Esophagus squamous epithelium (tissue), 5 donors: Measurements from ENCODE around the gene APOA4. TPM values are rescaled to one million over a fixed set of nuclear protein-coding genes. Genes with fewer than 3 reads are reported as not detected.

Experiments used
- DNase-seq: peaks from one replicate; lab custom pipeline; 2025; lab: John Stamatoyannopoulos, UW
- H3K27ac ChIP-seq, 4 donors: fragments of 200-600 bp; sonication (generic); one replicate each; pipeline ENCODE4 v1.5.1; 2016 to 2019; ENCODE audit warnings: mild to moderate bottlenecking in 1 of 4
- H3K27me3 ChIP-seq, 4 donors: fragments of 200-600 bp; sonication (generic); 1 replicate in 3 of 4; 2 replicates in 1 of 4; pipeline versions ENCODE4 v1.5.1 to v1.6.0; 2017 to 2021; ENCODE audit warnings: antibody characterized with exemption in 1 of 4
- H3K36me3 ChIP-seq, 3 donors: fragments of 200-600 bp; sonication (generic); one replicate each; pipeline ENCODE4 v1.5.1; 2016 to 2019
- H3K4me1 ChIP-seq, 3 donors: fragments of 200-600 bp; sonication (generic); one replicate each; pipeline ENCODE4 v1.5.1; 2017 to 2019
- H3K4me3 ChIP-seq, 4 donors: fragments of 200-600 bp; sonication (generic); 1 replicate in 3 of 4; 2 replicates in 1 of 4; pipeline ENCODE4 v1.5.1; 2016 to 2019; ENCODE audit warnings: mild to moderate bottlenecking in 2 of 4, moderate library complexity in 1 of 4
- H3K9me3 ChIP-seq, 3 donors: fragments of 200-600 bp; sonication (generic); one replicate each; pipeline ENCODE4 v1.5.1; 2016 to 2019
- POLR2A ChIP-seq, 4 donors: fragments of 450-650 bp; IDR thresholded peaks; one replicate each; pipeline ENCODE4 v1.6.1; 2017; ENCODE audit warnings: antibody characterized with exemption in 4 of 4, mild to moderate bottlenecking in 4 of 4, moderate library complexity in 3 of 4
- WGBS, 2 donors: methylation state at CpG; one replicate each; pipeline ENCODE4 v1.1.5; 2018; 5-methylcytosine and 5-hydroxymethylcytosine counted together
- intact Hi-C: fragments of 100-400 bp; cut with DNase I; formaldehyde crosslinking; loops from one replicate; pipeline ENCODE4 v1.15.0; 2022
- total RNA-seq, 4 donors: library from RNA; depleted of rRNA; stranded (reverse); fragments of >200 nt; gene quantifications; one replicate each; pipeline ENCODE4 v1.1.0, GENCODE V29; 2016
- TF ChIP-seq, protein P1 (sequence below), 6 experiments: fragments of 450-650 bp in 4 of 6; fragments of 200-600 bp in 2 of 6; sonication (generic) in 2 of 6; IDR thresholded peaks; one replicate each; pipeline ENCODE4 v1.5.1; 2016 to 2019; ENCODE audit warnings: antibody characterized with exemption in 6 of 6, mild to moderate bottlenecking in 4 of 6, moderate library complexity in 4 of 6
- donor health status: DM: yes; HTN: yes; CAD: no.

Gene APOA4
- total RNA-seq, 4 donors from 2014 or later: not detected

GRCh38 chr11:116787786-116788486 lies 35.2 kb downstream of the APOA4 start, which contains the start of gene ZPR1:
ZPR1 (minus strand) TSS chr11:116788023; CDS start chr11:116787990, 33 bp downstream.
- Histone ChIP-seq H3K9me3 (no peaks in the 10 kb centered on the region), H3K4me1 (peaks cover 16 to 35% (median 16%) of the 10 kb centered on the region in 3 donors), H3K4me3 (peak within 1 kb of the TSS; percentile 78 to 87 (median 82)), H3K27ac (peak within 1 kb of the TSS; percentile 88 to 93 (median 91)), H3K36me3 (peaks cover 9 to 38% (median 29%) of the 10 kb centered on the region in 3 donors), H3K27me3 (peaks cover 0 to 11% (median 0%) of the 10 kb centered on the region in 4 donors)
- 1 to 2% methylated on average over 22 to 33 of the region's 56 CpGs for WGBS, 2 donors
- intact Hi-C loops: no loop called here
- peak; percentile 39 for DNase-seq
- TF ChIP-seq, protein P1, sequence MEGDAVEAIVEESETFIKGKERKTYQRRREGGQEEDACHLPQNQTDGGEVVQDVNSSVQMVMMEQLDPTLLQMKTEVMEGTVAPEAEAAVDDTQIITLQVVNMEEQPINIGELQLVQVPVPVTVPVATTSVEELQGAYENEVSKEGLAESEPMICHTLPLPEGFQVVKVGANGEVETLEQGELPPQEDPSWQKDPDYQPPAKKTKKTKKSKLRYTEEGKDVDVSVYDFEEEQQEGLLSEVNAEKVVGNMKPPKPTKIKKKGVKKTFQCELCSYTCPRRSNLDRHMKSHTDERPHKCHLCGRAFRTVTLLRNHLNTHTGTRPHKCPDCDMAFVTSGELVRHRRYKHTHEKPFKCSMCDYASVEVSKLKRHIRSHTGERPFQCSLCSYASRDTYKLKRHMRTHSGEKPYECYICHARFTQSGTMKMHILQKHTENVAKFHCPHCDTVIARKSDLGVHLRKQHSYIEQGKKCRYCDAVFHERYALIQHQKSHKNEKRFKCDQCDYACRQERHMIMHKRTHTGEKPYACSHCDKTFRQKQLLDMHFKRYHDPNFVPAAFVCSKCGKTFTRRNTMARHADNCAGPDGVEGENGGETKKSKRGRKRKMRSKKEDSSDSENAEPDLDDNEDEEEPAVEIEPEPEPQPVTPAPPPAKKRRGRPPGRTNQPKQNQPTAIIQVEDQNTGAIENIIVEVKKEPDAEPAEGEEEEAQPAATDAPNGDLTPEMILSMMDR (IDR thresholded peaks at IDR 0.05): no peak
- TF ChIP-seq POLR2A (IDR thresholded peaks at IDR 0.05): peak in 3 of 4 donors; percentile 10 to 72 (median 63)

DNA sequence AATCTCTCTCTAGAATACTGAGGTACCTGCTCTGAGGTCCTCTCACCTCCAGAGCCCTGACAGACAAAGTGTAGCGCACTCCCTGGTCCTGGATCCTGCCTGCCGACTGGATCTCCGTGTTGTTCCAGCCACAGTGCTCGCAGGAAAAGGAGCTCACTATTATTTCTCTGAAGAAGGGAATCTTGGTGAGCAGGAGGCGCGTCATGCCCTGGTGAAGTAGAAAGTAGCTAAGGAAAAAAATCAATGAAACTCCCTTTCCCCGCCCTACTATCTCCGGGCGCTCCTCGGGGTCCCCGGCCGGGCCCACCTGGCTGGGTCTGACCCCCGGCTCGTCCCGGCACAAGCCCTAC lies 35.7 kb downstream of the APOA4 start:
- Histone ChIP-seq H3K9me3 (no peaks in the 10 kb centered on the region), H3K36me3 (peaks cover 9 to 43% (median 32%) of the 10 kb centered on the region in 3 donors), H3K4me3 (peak overlapping the region; percentile 78 to 87 (median 82)), H3K27ac (peak overlapping the region; percentile 88 to 93 (median 91)), H3K4me1 (peaks cover 16 to 35% (median 16%) of the 10 kb centered on the region in 3 donors), H3K27me3 (peaks cover 0 to 11% (median 0%) of the 10 kb centered on the region in 4 donors)
- no peak for TF ChIP-seq POLR2A (IDR thresholded peaks at IDR 0.05)
- TF ChIP-seq, protein P1 (IDR thresholded peaks at IDR 0.05): no peak
- DNase-seq: no peak
- 0% methylated on average over 5 of the region's 15 CpGs; no CpG with 5 or more reads in 1 of the 2 donors for WGBS, 2 donors
- intact Hi-C loops: no loop called here

GRCh38 chr11:116786966-116787365 lies 36.1 kb downstream of the APOA4 start:
- Histone ChIP-seq H3K36me3 (peaks cover 9 to 48% (median 36%) of the 10 kb centered on the region in 3 donors), H3K4me1 (peaks cover 16 to 35% (median 16%) of the 10 kb centered on the region in 3 donors), H3K27ac (peak overlapping the region; percentile 88 to 93 (median 91)), H3K9me3 (no peaks in the 10 kb centered on the region), H3K27me3 (peaks cover 0 to 11% (median 0%) of the 10 kb centered on the region in 4 donors), H3K4me3 (peak overlapping the region; percentile 78 to 87 (median 82))
- intact Hi-C loops: no loop called here
- DNase-seq: no peak
- TF ChIP-seq, protein P1 (IDR thresholded peaks at IDR 0.05): no peak
- no peak for TF ChIP-seq POLR2A (IDR thresholded peaks at IDR 0.05)
- WGBS, 2 donors: 44 to 51% methylated on average over 5 of the region's 5 CpGs

DNA sequence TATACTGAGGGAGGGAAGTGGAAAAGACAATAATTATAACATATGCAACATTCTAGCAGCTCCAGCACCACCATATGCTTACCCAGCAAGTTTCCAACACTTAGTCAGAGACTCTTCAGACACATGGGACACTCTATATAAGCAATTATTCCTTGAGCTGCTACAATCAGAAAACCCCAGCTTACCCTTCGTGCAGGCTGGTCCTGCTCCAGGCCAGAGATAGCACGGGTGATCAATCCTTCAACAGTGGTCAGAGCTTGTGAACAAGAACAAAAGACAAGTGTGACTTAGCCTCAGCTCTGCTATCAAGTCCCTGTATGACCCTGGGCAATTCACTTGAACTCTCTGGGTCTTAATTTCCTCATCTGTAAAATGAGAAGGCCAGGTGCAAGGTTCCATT lies 36.8 kb downstream of the APOA4 start:
- peaks cover 12 to 29% (median 14%) of the 10 kb centered on the region in 3 donors for H3K4me1 ChIP-seq
- H3K36me3 ChIP-seq: peaks cover 9 to 54% (median 38%) of the 10 kb centered on the region in 3 donors
- no peaks in the 10 kb centered on the region for H3K9me3 ChIP-seq
- no peak for TF ChIP-seq POLR2A (IDR thresholded peaks at IDR 0.05)
- TF ChIP-seq, protein P1 (IDR thresholded peaks at IDR 0.05): no peak
- no peak for DNase-seq
- no peak overlapping the region for H3K27ac ChIP-seq
- intact Hi-C loops: no loop called here
- H3K4me3 ChIP-seq: no peak overlapping the region
- H3K27me3 ChIP-seq: peaks cover 0 to 11% (median 0%) of the 10 kb centered on the region in 4 donors
- 86 to 93% methylated on average over 1 to 2 of the region's 2 CpGs for WGBS, 2 donors

DNA sequence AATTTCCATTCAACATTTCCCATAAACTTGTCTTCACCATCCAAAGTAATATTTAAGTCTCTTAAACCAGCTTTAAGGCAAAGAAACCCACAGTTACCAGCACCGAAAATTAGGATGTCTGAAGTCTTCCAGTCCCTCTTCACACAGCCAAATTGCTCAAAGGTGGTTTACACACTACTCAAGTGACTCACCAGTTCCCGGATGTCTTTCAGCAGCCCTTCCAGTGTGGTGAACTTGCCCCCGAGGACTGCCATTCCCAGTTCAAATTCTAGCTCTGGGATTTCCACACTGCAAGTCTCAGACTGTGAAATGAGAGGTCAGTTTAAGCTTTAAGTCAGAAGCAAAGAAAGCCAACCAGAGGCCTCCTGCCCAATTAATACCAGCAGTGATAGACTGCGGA lies 40.4 kb downstream of the APOA4 start:
- H3K4me3 ChIP-seq: no peak overlapping the region
- H3K9me3 ChIP-seq: no peaks in the 10 kb centered on the region
- 36 to 77% methylated on average over 3 to 4 of the region's 4 CpGs for WGBS, 2 donors
- no peaks in the 10 kb centered on the region for H3K27me3 ChIP-seq
- DNase-seq: no peak
- peaks cover 17 to 90% (median 55%) of the 10 kb centered on the region in 3 donors for H3K36me3 ChIP-seq
- intact Hi-C loops: no loop called here
- TF ChIP-seq POLR2A (IDR thresholded peaks at IDR 0.05): no peak
- TF ChIP-seq, protein P1 (IDR thresholded peaks at IDR 0.05): no peak
- peaks cover 6 to 16% (median 9%) of the 10 kb centered on the region in 3 donors for H3K4me1 ChIP-seq
- no peak overlapping the region for H3K27ac ChIP-seq
